Mesenchymal stem cell (in vitro differentiated cells and primary cell): ENCODE measurements around the gene MCM5.

Source experiments
- DNase-seq: peaks from one replicate; pipeline ENCODE4 v3.0.0-alpha.2; 2013
- H2AFZ ChIP-seq: one replicate; pipeline ENCODE4 v1.6.1; 2013; ENCODE audit warnings: low read depth, mild to moderate bottlenecking, control low read depth, inconsistent platforms, low read length, moderate library complexity
- H2AK5ac ChIP-seq: 2 replicates; pipeline ENCODE4 v1.6.1; 2013; ENCODE audit warnings: low read length, moderate library complexity, mild to moderate bottlenecking, inconsistent platforms; ENCODE audit not compliant: severe bottlenecking
- H2BK120ac ChIP-seq: one replicate; pipeline ENCODE4 v1.6.1; 2013; ENCODE audit warnings: low read depth, mild to moderate bottlenecking, inconsistent platforms, low read length, moderate library complexity
- H2BK12ac ChIP-seq, 2 experiments: one replicate each; pipeline ENCODE4 v1.6.1; 2013; ENCODE audit warnings: inconsistent platforms in 2 of 2, low read length in 2 of 2, mild to moderate bottlenecking in 2 of 2, moderate library complexity in 2 of 2, control low read depth in 1 of 2
- H2BK15ac ChIP-seq: one replicate; pipeline ENCODE4 v1.6.1; 2013; ENCODE audit warnings: mild to moderate bottlenecking, low read depth, inconsistent platforms; ENCODE audit not compliant: poor library complexity, severe bottlenecking
- H2BK5ac ChIP-seq: 2 replicates; pipeline ENCODE4 v1.6.1; 2013; ENCODE audit warnings: low read depth, mild to moderate bottlenecking, low read length, control low read depth, inconsistent platforms; ENCODE audit not compliant: poor library complexity, severe bottlenecking
- H3K14ac ChIP-seq, 2 experiments: one replicate each; pipeline ENCODE4 v1.6.1; 2013; ENCODE audit warnings: inconsistent platforms in 2 of 2, low read length in 2 of 2, control low read depth in 1 of 2, mild to moderate bottlenecking in 1 of 2, moderate library complexity in 1 of 2
- H3K18ac ChIP-seq, 2 experiments: one replicate each; pipeline ENCODE4 v1.6.1; 2013; ENCODE audit warnings: inconsistent platforms in 2 of 2, low read length in 2 of 2, control low read depth in 1 of 2, low read depth in 1 of 2, mild to moderate bottlenecking in 1 of 2
- H3K23ac ChIP-seq, 2 experiments: one replicate each; pipeline ENCODE4 v1.6.1; 2013; ENCODE audit warnings: inconsistent platforms in 2 of 2, low read length in 2 of 2, mild to moderate bottlenecking in 2 of 2, moderate library complexity in 2 of 2, control low read depth in 1 of 2
- H3K27ac ChIP-seq: 2 replicates; pipeline ENCODE4 v1.5.1; 2013; ENCODE audit warnings: mild to moderate bottlenecking, moderate library complexity, low read length, control low read depth, inconsistent platforms; ENCODE audit not compliant: poor library complexity, severe bottlenecking
- H3K27me3 ChIP-seq, 2 experiments: 2 replicates each; pipeline versions ENCODE4 v1.6.1 to v1.7.0; 2013; ENCODE audit warnings: low read length in 2 of 2, mild to moderate bottlenecking in 2 of 2, moderate library complexity in 2 of 2, control low read depth in 1 of 2, inconsistent platforms in 1 of 2; ENCODE audit not compliant: control insufficient read depth in 1 of 2, insufficient read depth in 1 of 2
- H3K36me3 ChIP-seq, 2 experiments: 2 replicates each; pipeline versions ENCODE4 v1.6.1 to v1.7.0; 2013; ENCODE audit warnings: low read length in 2 of 2, control low read depth in 1 of 2, inconsistent platforms in 1 of 2, low read depth in 1 of 2, mild to moderate bottlenecking in 1 of 2; ENCODE audit not compliant: insufficient read depth in 2 of 2, control insufficient read depth in 1 of 2
- H3K4ac ChIP-seq, 2 experiments: one replicate each; pipeline ENCODE4 v1.6.1; 2013; ENCODE audit warnings: inconsistent platforms in 2 of 2, low read length in 2 of 2, mild to moderate bottlenecking in 2 of 2, moderate library complexity in 2 of 2, control low read depth in 1 of 2, low read depth in 1 of 2
- H3K4me1 ChIP-seq: 2 replicates; pipeline ENCODE4 v1.6.1; 2013; ENCODE audit warnings: low read depth, low read length, control low read depth; ENCODE audit not compliant: control insufficient read depth, insufficient read depth
- H3K4me2 ChIP-seq: 2 replicates; pipeline ENCODE4 v1.6.1; 2013; ENCODE audit warnings: low read length, mild to moderate bottlenecking, inconsistent platforms; ENCODE audit not compliant: poor library complexity, severe bottlenecking
- H3K4me3 ChIP-seq, 2 experiments: 2 replicates each; pipeline versions ENCODE4 v1.5.1 to v1.7.0; 2013; ENCODE audit warnings: low read length in 2 of 2, mild to moderate bottlenecking in 2 of 2, control low read depth in 1 of 2, low read depth in 1 of 2; ENCODE audit not compliant: insufficient read depth in 1 of 2
- H3K79me1 ChIP-seq: replicated peaks from 2 replicates; pipeline ENCODE4 v1.6.1; 2013; ENCODE audit warnings: mild to moderate bottlenecking, control low read depth, low read length, inconsistent platforms; ENCODE audit not compliant: poor library complexity, severe bottlenecking
- H3K9ac ChIP-seq: 2 replicates; pipeline ENCODE4 v1.7.0; 2013; ENCODE audit warnings: mild to moderate bottlenecking, low read length, moderate library complexity
- H3K9me3 ChIP-seq: 2 replicates; pipeline ENCODE4 v1.7.0; 2013; ENCODE audit warnings: mild to moderate bottlenecking, low read length; ENCODE audit not compliant: control insufficient read depth
- H4K8ac ChIP-seq: one replicate; pipeline ENCODE4 v1.6.1; 2013; ENCODE audit warnings: inconsistent platforms, mild to moderate bottlenecking, low read length, moderate library complexity
- H4K91ac ChIP-seq: one replicate; pipeline ENCODE4 v1.6.1; 2013; ENCODE audit warnings: mild to moderate bottlenecking, low read length, inconsistent platforms
- WGBS: methylation state at CpG from one replicate; pipeline ENCODE4 v1.1.7; 2013; ENCODE audit warnings: mixed read lengths; 5-methylcytosine and 5-hydroxymethylcytosine counted together

Gene MCM5

GRCh38 chr22:35417606-35418005, 17.7 kb downstream of the MCM5 start:
- Histone ChIP-seq H2AK5ac (no peak overlapping the region), H3K9ac (no peak overlapping the region), H4K8ac (no peak overlapping the region), H3K4me2 (no peak overlapping the region), H3K27me3 (no peaks in the 10 kb centered on the region), H3K4ac (no peak overlapping the region), H2BK5ac (no peak overlapping the region), H2AFZ (no peak overlapping the region), H3K14ac (no peak overlapping the region), H3K36me3 (peaks cover 73 to 75% of the 10 kb centered on the region in 2 experiments), H4K91ac (no peak overlapping the region), H3K18ac (no peak overlapping the region), H3K27ac (no peak overlapping the region), H3K9me3 (no peaks in the 10 kb centered on the region), H2BK12ac (no peak overlapping the region), H3K4me3 (no peak overlapping the region), H3K23ac (no peak overlapping the region), H3K4me1 (no peaks in the 10 kb centered on the region), H2BK120ac (no peak overlapping the region), H2BK15ac (no peak overlapping the region), H3K79me1 (no peaks in the 10 kb centered on the region)
- 96% methylated on average over 9 of the region's 9 CpGs for WGBS
- DNase-seq, result no peak

- H3K23ac ChIP-seq, result no peak overlapping the region
- H2AK5ac ChIP-seq, result no peak overlapping the region
- H2BK15ac ChIP-seq, result no peak overlapping the region
- no peaks in the 10 kb centered on the region for H3K4me1 ChIP-seq
- H2BK12ac ChIP-seq, result no peak overlapping the region
- no peaks in the 10 kb centered on the region for H3K27me3 ChIP-seq
- H3K9me3 ChIP-seq, result no peaks in the 10 kb centered on the region
- DNase-seq, result no peak
- H3K4me2 ChIP-seq, result no peak overlapping the region
- no peak overlapping the region for H2BK5ac ChIP-seq
- H3K14ac ChIP-seq, result no peak overlapping the region
- no peak overlapping the region for H2AFZ ChIP-seq
- no peaks in the 10 kb centered on the region for H3K79me1 ChIP-seq
- no peak overlapping the region for H3K9ac ChIP-seq
- no peak overlapping the region for H3K4ac ChIP-seq
- 95% methylated on average over 6 of the region's 8 CpGs for WGBS
- H3K18ac ChIP-seq, result no peak overlapping the region
- no peak overlapping the region for H3K4me3 ChIP-seq
- no peak overlapping the region for H3K27ac ChIP-seq
- H3K36me3 ChIP-seq, result peaks cover 75 to 78% of the 10 kb centered on the region in 2 experiments
- no peak overlapping the region for H2BK120ac ChIP-seq
- H4K8ac ChIP-seq, result no peak overlapping the region
- H4K91ac ChIP-seq, result no peak overlapping the region
Observed at GRCh38 chr22:35418088-35418487, 18.1 kb downstream of the MCM5 start.

- no peak overlapping the region for H3K27ac ChIP-seq
- no peak overlapping the region for H3K18ac ChIP-seq
- H2BK12ac ChIP-seq, result no peak overlapping the region
- H3K9ac ChIP-seq, result no peak overlapping the region
- H4K8ac ChIP-seq, result no peak overlapping the region
- H3K23ac ChIP-seq, result no peak overlapping the region
- no peak for DNase-seq
- no peak overlapping the region for H2AK5ac ChIP-seq
- no peaks in the 10 kb centered on the region for H3K79me1 ChIP-seq
- no peaks in the 10 kb centered on the region for H3K9me3 ChIP-seq
- 98% methylated on average over 3 of the region's 3 CpGs for WGBS
- no peak overlapping the region for H2BK15ac ChIP-seq
- H3K27me3 ChIP-seq, result no peaks in the 10 kb centered on the region
- no peak overlapping the region for H2BK120ac ChIP-seq
- H3K4ac ChIP-seq, result no peak overlapping the region
- no peak overlapping the region for H3K4me2 ChIP-seq
- H3K36me3 ChIP-seq, result peaks cover 75 to 77% of the 10 kb centered on the region in 2 experiments
- no peak overlapping the region for H4K91ac ChIP-seq
- H2BK5ac ChIP-seq, result no peak overlapping the region
- H3K4me1 ChIP-seq, result no peaks in the 10 kb centered on the region
- no peak overlapping the region for H3K4me3 ChIP-seq
- H2AFZ ChIP-seq, result no peak overlapping the region
- no peak overlapping the region for H3K14ac ChIP-seq
Observed at GRCh38 chr22:35418731-35419130, 18.8 kb downstream of the MCM5 start.

GRCh38 chr22:35419756-35420155, 19.8 kb downstream of the MCM5 start:
- no peak overlapping the region for H2AFZ ChIP-seq
- H2AK5ac ChIP-seq, result no peak overlapping the region
- H2BK5ac ChIP-seq, result no peak overlapping the region
- H3K79me1 ChIP-seq, result no peaks in the 10 kb centered on the region
- H3K9me3 ChIP-seq, result no peaks in the 10 kb centered on the region
- no peak overlapping the region for H3K18ac ChIP-seq
- H3K23ac ChIP-seq, result no peak overlapping the region
- no peak overlapping the region for H3K27ac ChIP-seq
- no peak overlapping the region for H4K8ac ChIP-seq
- peaks cover 77 to 79% of the 10 kb centered on the region in 2 experiments for H3K36me3 ChIP-seq
- H3K14ac ChIP-seq, result no peak overlapping the region
- WGBS, result 97% methylated on average over 10 of the region's 10 CpGs
- peaks cover 2% of the 10 kb centered on the region for H3K4me1 ChIP-seq
- DNase-seq, result no peak
- H3K27me3 ChIP-seq, result no peaks in the 10 kb centered on the region
- H2BK12ac ChIP-seq, result no peak overlapping the region
- H3K4me3 ChIP-seq, result no peak overlapping the region
- H3K4me2 ChIP-seq, result no peak overlapping the region
- H4K91ac ChIP-seq, result no peak overlapping the region
- H2BK15ac ChIP-seq, result no peak overlapping the region
- H3K4ac ChIP-seq, result no peak overlapping the region
- H3K9ac ChIP-seq, result no peak overlapping the region
- no peak overlapping the region for H2BK120ac ChIP-seq
